ENCODE data around the gene RIN1.

- TF ChIP-seq HINFP (tag; conservative IDR thresholded peaks at IDR 0.05; ENCODE audit: low read depth): no peak
- no peak for TF ChIP-seq RHOXF2B (CRISPR knock-in tag; conservative IDR thresholded peaks at IDR 0.05)
- TF ChIP-seq RBM22 (IDR thresholded peaks at IDR 0.05; ENCODE audit: low read depth, low read length, poor library complexity, severe bottlenecking): no peak
- TF ChIP-seq GATAD2A (IDR thresholded peaks at IDR 0.05): no peak
- TF ChIP-seq, protein P1, sequence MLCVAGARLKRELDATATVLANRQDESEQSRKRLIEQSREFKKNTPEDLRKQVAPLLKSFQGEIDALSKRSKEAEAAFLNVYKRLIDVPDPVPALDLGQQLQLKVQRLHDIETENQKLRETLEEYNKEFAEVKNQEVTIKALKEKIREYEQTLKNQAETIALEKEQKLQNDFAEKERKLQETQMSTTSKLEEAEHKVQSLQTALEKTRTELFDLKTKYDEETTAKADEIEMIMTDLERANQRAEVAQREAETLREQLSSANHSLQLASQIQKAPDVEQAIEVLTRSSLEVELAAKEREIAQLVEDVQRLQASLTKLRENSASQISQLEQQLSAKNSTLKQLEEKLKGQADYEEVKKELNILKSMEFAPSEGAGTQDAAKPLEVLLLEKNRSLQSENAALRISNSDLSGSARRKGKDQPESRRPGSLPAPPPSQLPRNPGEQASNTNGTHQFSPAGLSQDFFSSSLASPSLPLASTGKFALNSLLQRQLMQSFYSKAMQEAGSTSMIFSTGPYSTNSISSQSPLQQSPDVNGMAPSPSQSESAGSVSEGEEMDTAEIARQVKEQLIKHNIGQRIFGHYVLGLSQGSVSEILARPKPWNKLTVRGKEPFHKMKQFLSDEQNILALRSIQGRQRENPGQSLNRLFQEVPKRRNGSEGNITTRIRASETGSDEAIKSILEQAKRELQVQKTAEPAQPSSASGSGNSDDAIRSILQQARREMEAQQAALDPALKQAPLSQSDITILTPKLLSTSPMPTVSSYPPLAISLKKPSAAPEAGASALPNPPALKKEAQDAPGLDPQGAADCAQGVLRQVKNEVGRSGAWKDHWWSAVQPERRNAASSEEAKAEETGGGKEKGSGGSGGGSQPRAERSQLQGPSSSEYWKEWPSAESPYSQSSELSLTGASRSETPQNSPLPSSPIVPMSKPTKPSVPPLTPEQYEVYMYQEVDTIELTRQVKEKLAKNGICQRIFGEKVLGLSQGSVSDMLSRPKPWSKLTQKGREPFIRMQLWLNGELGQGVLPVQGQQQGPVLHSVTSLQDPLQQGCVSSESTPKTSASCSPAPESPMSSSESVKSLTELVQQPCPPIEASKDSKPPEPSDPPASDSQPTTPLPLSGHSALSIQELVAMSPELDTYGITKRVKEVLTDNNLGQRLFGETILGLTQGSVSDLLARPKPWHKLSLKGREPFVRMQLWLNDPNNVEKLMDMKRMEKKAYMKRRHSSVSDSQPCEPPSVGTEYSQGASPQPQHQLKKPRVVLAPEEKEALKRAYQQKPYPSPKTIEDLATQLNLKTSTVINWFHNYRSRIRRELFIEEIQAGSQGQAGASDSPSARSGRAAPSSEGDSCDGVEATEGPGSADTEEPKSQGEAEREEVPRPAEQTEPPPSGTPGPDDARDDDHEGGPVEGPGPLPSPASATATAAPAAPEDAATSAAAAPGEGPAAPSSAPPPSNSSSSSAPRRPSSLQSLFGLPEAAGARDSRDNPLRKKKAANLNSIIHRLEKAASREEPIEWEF (CRISPR knock-in tag; IDR thresholded peaks at IDR 0.05): no peak
These were observed 52.7 kb downstream of the RIN1 start for GRCh38 chr11:66283461-66284105.

Measured in K562 (cell line).